H1 (cell line): ENCODE data around the gene C2orf72. TPM values are rescaled to one million over a fixed set of nuclear protein-coding genes. Genes with fewer than 3 reads are reported as not detected.

Experiments
- CHD1 ChIP-seq: IDR thresholded peaks from 2 replicates; pipeline ENCODE4 v1.6.1; 2012; ENCODE audit warnings: low read depth, low read length, improper control_type of control experiment
- CTCF ChIP-seq, 3 experiments: IDR thresholded peaks; 1 replicate in 2 of 3; 2 replicates in 1 of 3; pipeline versions ENCODE4 v1.5.1 to v1.6.1; 2011; ENCODE audit warnings: low read length in 3 of 3, mild to moderate bottlenecking in 3 of 3, inconsistent platforms in 2 of 3, low read depth in 1 of 3, moderate library complexity in 1 of 3; ENCODE audit not compliant: insufficient read depth in 1 of 3; ENCODE audit errors: control extremely low read depth in 1 of 3
- polyA plus RNA-seq, 7 experiments: library from polyadenylated mRNA; depleted of rRNA in 3 of 7; stranded (reverse) in 5 of 7; unstranded in 2 of 7; fragments of >200 nt in 5 of 7; fragments of 200-250 nt in 2 of 7; gene quantifications; 1 replicate in 5 of 7; 2 replicates in 1 of 7; 4 replicates in 1 of 7; pipeline versions ENCODE4 v1.2.1 to v1.2.3, GENCODE V29; 2011 to 2013; ENCODE audit warnings: missing spikeins in 2 of 7, mixed read lengths in 2 of 7
- total RNA-seq: library from RNA; stranded (reverse); fragmentation: NEBNext Ultra II Directional; extraction: Animal tissue kit (Norgen Biotek cat#: 25700); gene quantifications from 2 replicates; pipeline ENCODE4 v1.2.1, GENCODE V29; 2021

C2orf72 gene
- total and polyA plus RNA-seq, 2 of the 8 experiments (the other 6 are each of a cell fraction or from before 2014, with no cell fraction given) = 1.1 to 1.7 TPM

GRCh38 chr2:230996661-230997060 lies 40.7 kb upstream of the C2orf72 start (continued):
- TF ChIP-seq CTCF (IDR thresholded peaks at IDR 0.05; ENCODE audit: control extremely low read depth in 1 of 3, insufficient read depth in 1 of 3, low read depth in 1 of 3, low read length in 3 of 3) (no peak), CHD1 (no peak)
